Germinal center (tissue), 1 donor: ENCODE results near the gene OR5H2.

Experiments used
- DNase-seq: peaks from one replicate; pipeline ENCODE4 v3.0.0; 2012; ENCODE audit warnings: mixed read lengths, low spot score

The OR5H2 gene

DNA sequence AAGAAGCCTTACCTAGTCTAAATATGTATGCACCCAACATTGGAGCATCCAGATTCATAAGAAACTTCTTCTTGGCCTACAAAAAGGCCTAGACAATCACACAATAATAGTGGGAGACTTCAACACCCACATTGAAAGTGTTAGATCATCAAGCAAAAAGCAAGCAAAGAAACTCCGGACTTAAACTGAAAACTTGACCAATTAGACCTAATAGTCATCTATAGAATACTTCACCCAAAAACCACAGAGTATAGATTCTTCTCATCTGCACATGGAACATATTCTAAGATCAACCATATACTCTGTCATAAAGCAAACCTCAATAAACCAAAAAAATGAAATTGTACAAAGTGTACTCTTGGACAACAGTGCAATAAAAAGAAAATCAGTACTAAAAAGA is 49.0 kb downstream of the OR5H2 start:
- no peak for DNase-seq
